ENCODE data around the gene RASGRF2.
"Not testable (repeated sequence)": the region's sequence is repeated elsewhere in the genome, so short reads cannot be mapped to it uniquely, and the experiment has no call there.

Gene RASGRF2

GRCh38 chr5:81068635-81069034, 108.5 kb downstream of the RASGRF2 start:
- DNase-seq (ENCODE audit: low read depth in 3 of 3, low spot score in 1 of 3), result no peak

GRCh38 chr5:81069990-81070389, 109.8 kb downstream of the RASGRF2 start:
- no peak for DNase-seq (ENCODE audit: low read depth in 3 of 3, low spot score in 1 of 3)

DNA sequence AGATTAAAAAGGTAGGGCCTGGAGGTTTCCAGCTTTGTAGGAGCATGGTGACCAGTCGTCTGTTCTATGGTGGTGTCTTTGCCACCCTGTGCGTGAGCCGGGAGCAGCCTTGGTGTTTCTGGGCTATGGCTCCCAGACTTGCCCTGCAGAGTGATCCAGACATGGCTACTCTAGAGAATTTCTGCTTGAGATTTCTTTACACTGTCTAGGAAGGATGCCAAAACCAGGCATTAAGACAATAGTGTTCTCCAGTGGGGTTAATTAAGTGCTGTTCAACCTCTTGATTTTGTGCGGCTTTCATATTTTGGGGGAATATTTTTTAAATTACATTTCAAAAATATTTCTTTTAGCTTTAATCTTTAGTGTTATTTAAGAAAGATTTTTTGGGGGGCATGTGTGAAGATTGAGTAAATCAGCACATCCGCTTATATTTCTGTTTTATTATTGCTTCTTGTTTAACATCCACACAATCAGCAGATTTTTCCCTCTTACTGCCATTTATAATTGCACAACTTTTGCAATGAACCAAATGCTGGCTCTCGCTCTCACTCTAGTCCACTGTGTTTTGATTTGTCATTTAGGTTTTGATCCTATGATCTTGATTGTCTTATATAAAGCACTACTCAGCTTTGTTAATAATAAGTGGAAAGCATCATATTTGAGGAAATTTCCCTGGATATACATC, 110.5 kb downstream of the RASGRF2 start:
- no peak for DNase-seq (ENCODE audit: low read depth in 3 of 3, low spot score in 1 of 3)

DNA sequence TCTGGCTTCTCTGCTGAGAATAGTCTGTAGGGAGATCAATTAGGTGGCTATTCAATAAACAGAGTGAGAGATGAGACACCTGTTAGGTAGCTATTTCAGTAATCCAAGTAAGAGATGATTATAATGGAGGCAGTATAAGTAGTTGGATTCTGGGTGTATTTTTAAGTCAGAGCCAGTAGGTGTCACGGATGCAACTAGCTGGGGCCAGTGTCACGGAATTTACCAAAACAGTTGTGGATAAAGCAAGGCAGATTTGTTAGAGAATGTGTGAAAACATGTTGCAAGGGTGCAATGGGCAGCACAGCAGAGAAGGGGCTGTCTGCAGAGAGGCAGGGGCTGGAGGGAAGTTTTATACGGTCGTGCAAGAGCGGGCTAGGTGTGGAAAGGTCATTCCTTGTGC, 114.9 kb downstream of the RASGRF2 start:
- DNase-seq (ENCODE audit: low read depth in 3 of 3, low spot score in 1 of 3), result no peak

- no peak for DNase-seq (ENCODE audit: low read depth in 3 of 3, low spot score in 1 of 3)
Measured at GRCh38 chr5:81077105-81077504, 116.9 kb downstream of the RASGRF2 start.

- DNase-seq (ENCODE audit: low read depth in 3 of 3, low spot score in 1 of 3), result no peak
Measured at GRCh38 chr5:81078930-81079329, 118.8 kb downstream of the RASGRF2 start.

- no peak for DNase-seq (ENCODE audit: low read depth in 3 of 3, low spot score in 1 of 3)
Measured at GRCh38 chr5:81080809-81081460, 120.8 kb downstream of the RASGRF2 start.

- DNase-seq (ENCODE audit: low read depth in 3 of 3, low spot score in 1 of 3), result no peak
Measured at GRCh38 chr5:81081461-81081835, 121.3 kb downstream of the RASGRF2 start.

DNA sequence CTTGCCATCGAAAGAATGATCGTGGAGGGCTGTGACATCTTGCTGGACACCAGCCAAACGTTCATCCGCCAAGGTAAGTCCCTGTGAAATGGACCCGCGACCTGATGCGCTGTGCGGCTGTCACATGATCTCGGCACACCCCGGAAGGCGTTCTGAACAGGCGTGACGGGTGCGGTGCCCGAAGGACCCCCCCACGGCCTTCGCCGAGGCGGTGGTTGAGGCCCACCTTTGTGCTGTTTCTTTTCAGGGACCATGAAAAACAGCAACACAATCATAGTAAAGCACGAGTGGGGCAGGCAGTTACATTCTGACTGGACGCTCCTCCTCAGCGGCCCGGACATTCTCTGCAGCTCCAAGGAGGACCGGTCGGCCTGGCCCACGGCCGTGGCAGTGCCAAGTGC, 126.7 kb downstream of the RASGRF2 start:
- no peak for DNase-seq (ENCODE audit: low read depth in 3 of 3, low spot score in 1 of 3)

DNA sequence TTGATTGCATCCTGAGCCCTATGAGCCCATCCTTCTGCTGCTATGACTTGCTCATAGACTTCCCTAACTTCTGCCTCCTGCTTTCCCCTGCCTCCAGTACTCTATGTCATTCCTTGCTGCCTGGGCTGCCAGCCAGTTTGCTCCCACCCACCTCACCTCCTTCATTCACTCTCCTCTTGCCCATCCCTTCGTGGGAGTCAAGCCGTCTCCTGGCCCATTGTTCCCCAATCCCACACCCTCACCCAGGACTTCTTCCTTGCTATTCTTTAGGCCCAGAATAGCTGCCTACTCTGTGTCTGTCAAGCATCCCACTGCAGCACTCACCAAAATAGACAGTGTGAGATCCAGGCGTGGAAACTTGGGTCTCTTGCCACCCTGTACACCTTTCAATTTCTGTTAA, 131.0 kb downstream of the RASGRF2 start:
- DNase-seq (ENCODE audit: low read depth in 3 of 3, low spot score in 1 of 3), result no peak

DNA sequence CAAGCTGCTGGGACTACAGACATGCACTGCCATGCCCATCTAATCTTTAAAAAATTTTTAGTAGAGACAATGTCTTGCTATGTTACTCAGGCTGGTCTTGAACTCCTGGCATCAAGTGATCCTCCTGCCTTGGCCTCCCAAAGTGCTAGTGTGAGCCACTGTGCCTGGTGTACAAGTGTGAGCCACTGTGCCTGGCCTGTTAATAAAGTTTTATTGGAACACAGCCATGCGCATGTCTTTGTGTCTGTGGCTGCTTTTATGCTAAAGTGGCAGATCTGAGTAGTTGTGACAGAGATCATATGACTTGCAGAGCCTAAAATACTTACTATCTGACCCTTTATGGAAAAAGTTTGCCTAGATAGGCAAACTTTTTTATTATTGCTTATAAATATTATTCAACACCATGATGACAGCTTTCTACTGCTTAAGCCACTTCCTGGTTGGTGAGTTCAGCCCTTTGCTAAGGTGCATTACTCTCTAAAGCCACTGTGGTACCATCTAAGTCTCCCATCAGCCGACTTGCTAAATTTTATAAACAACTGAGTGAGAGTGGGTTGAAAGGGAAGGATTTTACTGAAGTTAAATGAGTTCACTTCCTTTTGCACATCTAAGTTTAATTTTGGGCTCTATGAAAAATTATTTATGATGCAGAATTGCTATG, 133.5 kb downstream of the RASGRF2 start:
- no peak for DNase-seq (ENCODE audit: low read depth in 3 of 3, low spot score in 1 of 3)

GRCh38 chr5:81095835-81096234, 135.7 kb downstream of the RASGRF2 start:
- no peak for DNase-seq (ENCODE audit: low read depth in 3 of 3, low spot score in 1 of 3)

GRCh38 chr5:81097713-81098112, 137.6 kb downstream of the RASGRF2 start:
- no peak for DNase-seq (ENCODE audit: low read depth in 3 of 3, low spot score in 1 of 3)

- DNase-seq (ENCODE audit: low read depth in 3 of 3, low spot score in 1 of 3), result no peak
Measured at GRCh38 chr5:81105261-81105877, 145.2 kb downstream of the RASGRF2 start.

GRCh38 chr5:81115261-81115660, 155.1 kb downstream of the RASGRF2 start:
- no peak for DNase-seq (ENCODE audit: low read depth in 3 of 3, low spot score in 1 of 3)

DNA sequence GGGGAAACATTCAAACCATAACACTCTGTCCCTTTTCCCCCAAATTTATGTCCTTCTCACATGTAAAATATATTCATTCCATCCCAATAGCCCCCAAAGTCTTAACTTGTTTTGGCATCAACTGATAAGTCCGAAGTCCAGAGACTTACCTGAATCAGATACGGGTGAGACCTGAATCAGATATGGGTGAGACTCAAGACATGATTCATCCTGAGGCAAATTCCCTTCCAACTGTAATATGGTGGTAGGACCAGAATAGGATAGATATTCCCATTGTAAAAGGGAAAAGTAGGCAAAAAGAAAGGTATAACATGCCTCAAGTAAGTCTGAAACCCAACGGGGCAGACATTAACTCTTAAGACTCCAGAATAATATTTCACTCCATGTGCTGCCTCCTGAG, 157.4 kb downstream of the RASGRF2 start:
- DNase-seq (ENCODE audit: low read depth in 3 of 3, low spot score in 1 of 3), result no peak

GRCh38 chr5:81121273-81121672, 161.1 kb downstream of the RASGRF2 start:
- DNase-seq (ENCODE audit: low read depth in 3 of 3, low spot score in 1 of 3), result no peak

- DNase-seq (ENCODE audit: low read depth in 3 of 3, low spot score in 1 of 3), result no peak
Measured at GRCh38 chr5:81121836-81122630, 161.9 kb downstream of the RASGRF2 start.

GRCh38 chr5:81124689-81125088, 164.5 kb downstream of the RASGRF2 start:
- not testable (repeated sequence) for DNase-seq (ENCODE audit: low read depth in 3 of 3, low spot score in 1 of 3)

DNA sequence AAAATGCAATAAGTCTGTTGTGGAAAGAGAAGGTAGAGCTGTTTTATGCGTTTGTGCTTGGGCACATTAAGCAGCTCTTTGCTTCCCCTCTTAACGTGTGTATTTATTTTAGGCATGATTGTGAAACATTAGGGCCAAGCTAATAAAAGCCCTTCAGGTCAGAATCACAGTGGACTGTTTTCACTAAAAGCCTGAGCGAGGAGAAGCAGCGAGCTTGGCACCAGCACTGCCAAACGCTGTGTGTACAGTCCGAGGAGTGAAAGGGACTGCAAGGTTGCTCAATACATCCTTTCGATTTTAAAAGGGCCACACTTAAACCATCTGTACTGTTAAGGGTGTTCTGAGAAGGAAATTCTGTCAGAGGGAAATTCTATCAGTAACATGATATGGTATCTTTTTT, 165.8 kb downstream of the RASGRF2 start:
- DNase-seq (ENCODE audit: low read depth in 3 of 3, low spot score in 1 of 3), result no peak

GRCh38 chr5:81128416-81128815, 168.3 kb downstream of the RASGRF2 start:
- DNase-seq (ENCODE audit: low read depth in 3 of 3, low spot score in 1 of 3), result no peak
